Suppressor macrophage treated with lipopolysaccharide for 1 hour (primary cell): ENCODE data around the gene SLC18A3.

Source experiments
- DNase-seq, 3 donors: peaks; one replicate each; pipeline ENCODE4 v3.0.0-alpha.2; 2020 to 2022

SLC18A3 gene

GRCh38 chr10:49610114-49610457 lies at the start of gene SLC18A3:
Gene SLC18A3 (plus strand): TSS chr10:49610310. CDS start chr10:49610741, 431 bp downstream.
- no peak for DNase-seq

GRCh38 chr10:49560526-49560925 lies 49.6 kb upstream of the SLC18A3 start:
- no peak for DNase-seq

- DNase-seq = no peak
Observed at GRCh38 chr10:49562893-49563292, 47.2 kb upstream of the SLC18A3 start.

- no peak for DNase-seq
Observed at GRCh38 chr10:49564461-49565009, 45.6 kb upstream of the SLC18A3 start.

- DNase-seq = no peak
Observed at GRCh38 chr10:49567810-49568209, 42.3 kb upstream of the SLC18A3 start.

GRCh38 chr10:49568235-49568634 lies 41.9 kb upstream of the SLC18A3 start:
- DNase-seq = no peak

GRCh38 chr10:49569031-49569631 lies 41.0 kb upstream of the SLC18A3 start:
- DNase-seq = peak; percentile 13 to 42 (median 22)

GRCh38 chr10:49571388-49571787 lies 38.7 kb upstream of the SLC18A3 start:
- DNase-seq = no peak

GRCh38 chr10:49572594-49573114 lies 37.5 kb upstream of the SLC18A3 start:
- DNase-seq = no peak

- no peak for DNase-seq
Observed at GRCh38 chr10:49575489-49576072, 34.5 kb upstream of the SLC18A3 start.

GRCh38 chr10:49577182-49577925 lies 32.8 kb upstream of the SLC18A3 start:
- DNase-seq = no peak

GRCh38 chr10:49578392-49578791 lies 31.7 kb upstream of the SLC18A3 start:
- DNase-seq = no peak

GRCh38 chr10:49579621-49580020 lies 30.5 kb upstream of the SLC18A3 start:
- no peak for DNase-seq

GRCh38 chr10:49585387-49585786 lies 24.7 kb upstream of the SLC18A3 start:
- DNase-seq = no peak

GRCh38 chr10:49587981-49588380 lies 22.1 kb upstream of the SLC18A3 start:
- no peak for DNase-seq

- peak; percentile 75 to 86 (median 84) for DNase-seq
Observed at GRCh38 chr10:49592726-49593563, 17.2 kb upstream of the SLC18A3 start.

GRCh38 chr10:49593564-49593875 lies 16.6 kb upstream of the SLC18A3 start:
- DNase-seq = no peak

- no peak for DNase-seq
Observed at GRCh38 chr10:49593998-49594397, 16.1 kb upstream of the SLC18A3 start.

- DNase-seq = peak; percentile 53 to 64 (median 63)
Observed at GRCh38 chr10:49594594-49594993, 15.5 kb upstream of the SLC18A3 start.

- DNase-seq = no peak
Observed at GRCh38 chr10:49595003-49595712, 15.0 kb upstream of the SLC18A3 start.

GRCh38 chr10:49595713-49596492 lies 14.2 kb upstream of the SLC18A3 start:
- no peak for DNase-seq

- DNase-seq = no peak
Observed at GRCh38 chr10:49596493-49596809, 13.7 kb upstream of the SLC18A3 start.
